GM12878 (cell line): ENCODE data around the gene ATXN7L3B. TPM values are rescaled to one million over a fixed set of nuclear protein-coding genes. Genes with fewer than 3 reads are reported as not detected.

ENCODE experiments used
- ATAC-seq: fragments of 200-7000 bp; cut with Tn5 transposase; 3 replicates; pipeline ENCODE4 v1.9.1; 2020; ENCODE audit warnings: mild to moderate bottlenecking, moderate library complexity
- BruUV-seq: library from RNA; stranded (reverse); fragments of 400-500 nt; replicated peaks from 2 replicates; lab custom pipeline; 2021; lab: Mats Ljungman, UMichigan
- CTCF ChIA-PET: fragments of 300-600 bp; sonication (Branson Sonifier 250); formaldehyde crosslinking; extraction: SDS; loops from one replicate; lab custom pipeline; 2021; ENCODE audit warnings: inconsistent platforms; lab: Yijun Ruan, JAX
- POLR2A ChIA-PET: fragments of 350-600 bp; formaldehyde crosslinking; extraction: SDS; loops from one replicate; lab custom pipeline; 2021; ENCODE audit warnings: inconsistent platforms; lab: Charles Lee
- RAD21 ChIA-PET: fragments of 300-600 bp; sonication (Branson Sonifier 250); formaldehyde crosslinking; loops from one replicate; lab custom pipeline; 2023; ENCODE audit warnings: antibody characterized with exemption; ENCODE audit not compliant: unreplicated experiment; lab: Charles Lee
- SMC1A ChIA-PET: fragments of 300-600 bp; sonication (Branson Sonifier 250); formaldehyde crosslinking; loops from one replicate; lab custom pipeline; 2023; ENCODE audit not compliant: unreplicated experiment, uncharacterized antibody; lab: Charles Lee
- DNase-seq: peaks from one replicate; pipeline ENCODE4 v3.0.0-alpha.2; 2011; ENCODE audit warnings: low read depth, low spot score
- FAIRE-seq: peaks from 3 replicates; lab custom pipeline; 2011; peaks lifted over from hg19 to GRCh38; lab: Jason Lieb, UNC
- H2AFZ ChIP-seq: 2 replicates; pipeline ENCODE4 v1.6.0; 2011; ENCODE audit warnings: low read depth, low read length, control low read depth; ENCODE audit not compliant: control insufficient read depth
- H3K27ac ChIP-seq: 2 replicates; pipeline ENCODE4 v1.5.1; 2011; ENCODE audit warnings: control low read depth; ENCODE audit not compliant: control insufficient read depth, insufficient read depth
- H3K27me3 ChIP-seq, 2 experiments: replicated peaks in 1 of 2; 2 replicates each; pipeline versions ENCODE4 v1.6.0 to v1.6.1; 2011; ENCODE audit warnings: low read length in 1 of 2; ENCODE audit not compliant: control insufficient read depth in 2 of 2, insufficient read depth in 2 of 2
- H3K36me3 ChIP-seq, 2 experiments: 2 replicates each; pipeline ENCODE4 v1.5.1; 2011; ENCODE audit warnings: low read length in 1 of 2; ENCODE audit not compliant: control insufficient read depth in 2 of 2, insufficient read depth in 2 of 2
- H3K4me1 ChIP-seq: 2 replicates; pipeline ENCODE4 v1.6.1; 2011; ENCODE audit warnings: mild to moderate bottlenecking, low read length, moderate library complexity, mixed read lengths; ENCODE audit not compliant: control insufficient read depth, insufficient read depth
- H3K4me2 ChIP-seq: 2 replicates; pipeline ENCODE4 v1.6.0; 2011; ENCODE audit warnings: control low read depth; ENCODE audit not compliant: control insufficient read depth, insufficient read depth
- H3K4me3 ChIP-seq: fragments of 200-600 bp; sonication (generic); 2 replicates; pipeline ENCODE4 v1.5.1; 2016
- H3K79me2 ChIP-seq: 2 replicates; pipeline ENCODE4 v1.6.0; 2011; ENCODE audit warnings: low read length; ENCODE audit not compliant: control insufficient read depth, insufficient read depth
- H3K9ac ChIP-seq: 2 replicates; pipeline ENCODE4 v1.8.0; 2011; ENCODE audit warnings: low read length, control low read depth, mixed read lengths; ENCODE audit not compliant: control insufficient read depth, insufficient read depth
- H3K9me3 ChIP-seq: replicated peaks from 3 replicates; pipeline ENCODE4 v1.5.1; 2011; ENCODE audit warnings: mild to moderate bottlenecking, low read length; ENCODE audit not compliant: control insufficient read depth, insufficient read depth
- H4K20me1 ChIP-seq: 2 replicates; pipeline ENCODE4 v1.6.0; 2011; ENCODE audit not compliant: control insufficient read depth, insufficient read depth
- EP300 ChIP-seq, 2 experiments: fragments of 150-350 bp in 1 of 2; IDR thresholded peaks; 2 replicates each; pipeline ENCODE4 v1.6.1; 2011 to 2012; ENCODE audit warnings: low read depth in 2 of 2, low read length in 2 of 2, borderline replicate concordance in 1 of 2, improper control_type of control experiment in 1 of 2, inconsistent platforms in 1 of 2; ENCODE audit not compliant: control insufficient read depth in 1 of 2
- PKNOX1 ChIP-seq: fragments of 450-650 bp; IDR thresholded peaks from 2 replicates; pipeline ENCODE4 v1.6.1; 2016; ENCODE audit warnings: mild to moderate bottlenecking
- WGBS: methylation state at CpG from one replicate; pipeline ENCODE4 v1.1.6; 2016; ENCODE audit warnings: low lambda C conversion rate; ENCODE audit not compliant: insufficient replicate concordance, insufficient coverage; ENCODE audit errors: missing lambda C conversion rate; 5-methylcytosine and 5-hydroxymethylcytosine counted together
- in situ Hi-C: fragments of 300-500 bp; cut with MboI; formaldehyde crosslinking; loops from 9 replicates; pipeline ENCODE4 v1.14.3; 2018; ENCODE audit warnings: mixed read lengths
- intact Hi-C: fragments of 100-400 bp; cut with micrococcal nuclease; formaldehyde crosslinking; loops from one replicate; pipeline ENCODE4 v1.14.2; 2022; ENCODE audit not compliant: unreplicated experiment
- polyA plus RNA-seq, 11 experiments: library from polyadenylated mRNA; depleted of rRNA in 4 of 11; unstranded in 6 of 11; stranded (reverse) in 5 of 11; fragments of >200 nt; fragmentation: Nextera tagmentation in 4 of 11; fragmentation: Illumina TruSeq in 1 of 11; extraction: Ambion mirVana in 4 of 11; extraction: Trizol in 1 of 11; gene quantifications; 1 replicate in 1 of 11; 2 replicates in 10 of 11; pipeline versions ENCODE4 v1.2.1 to v1.2.3, GENCODE V29; 2011 to 2016; ENCODE audit warnings: inconsistent platforms in 2 of 11, missing spikeins in 2 of 11, low read depth in 1 of 11
- total RNA-seq, 4 experiments: library from RNA; depleted of rRNA in 3 of 4; stranded (reverse); fragments of >200 nt in 3 of 4; fragmentation: Illumina TruSeq in 1 of 4; extraction: Trizol in 1 of 4; gene quantifications; 2 replicates each; pipeline versions ENCODE4 v1.2.1 to v1.2.3, GENCODE V29; 2013 to 2021

Gene ATXN7L3B
- total and polyA plus RNA-seq, 10 of the 15 experiments (the other 5 are each of a cell fraction or from before 2014, with no cell fraction given): 6.3 to 36.1 (median 21.7) TPM

GRCh38 chr12:74539765-74540526, 2.3 kb downstream of the ATXN7L3B start:
- TF ChIP-seq PKNOX1: peak; percentile 53; the same call in 1 of the 2 replicates
- no peak for TF ChIP-seq EP300 (IDR thresholded peaks at IDR 0.05; ENCODE audit: borderline replicate concordance in 1 of 2, control insufficient read depth in 1 of 2, low read depth in 2 of 2, low read length in 2 of 2)
- TF ChIP-seq, all 136 proteins: peak for 1
- POLR2A ChIA-PET: interaction anchor here (0.7 kb wide), 1 partner anchor 51 kb away, joined by 3 read pairs; no protein-coding TSS in a partner anchor
- no peaks in the 10 kb centered on the region for H3K27me3 ChIP-seq
- 91% methylated on average over 6 of the region's 6 CpGs for WGBS
- in situ Hi-C loops (no loop called here), intact Hi-C loops (loop anchor here (5.0 kb wide), 2 partner anchors 428 to 518 kb away; no protein-coding TSS in a partner anchor)
- peaks cover 0 to 12% of the 10 kb centered on the region in 2 experiments; a peak in 1 of 4 replicates for H3K36me3 ChIP-seq
- H3K9ac ChIP-seq: peak overlapping the region; percentile 99
- no TSS peak for BruUV-seq
- H3K79me2 ChIP-seq: peaks cover 48% of the 10 kb centered on the region
- H3K4me2 ChIP-seq: peak overlapping the region; percentile 87
- RAD21 ChIA-PET: interaction anchor here (1.1 kb wide), 1 partner anchor 124 kb away, joined by 5 read pairs; no protein-coding TSS in a partner anchor
- DNase-seq (no peak), FAIRE-seq (no peak), ATAC-seq (0 out of 3 replicates have a peak, but pooled peaks have one; percentile 4)
- H2AFZ ChIP-seq: no peak overlapping the region
- peaks cover 13% of the 10 kb centered on the region; the same call in 1 of the 2 replicates for H4K20me1 ChIP-seq
- peaks cover 3% of the 10 kb centered on the region; the same call in 2 of the 3 replicates for H3K9me3 ChIP-seq
- H3K4me1 ChIP-seq: peaks cover 5% of the 10 kb centered on the region; the same call in 1 of the 2 replicates
- peak overlapping the region; percentile 83 for H3K4me3 ChIP-seq
- SMC1A ChIA-PET: interaction anchor here (1.4 kb wide), 1 partner anchor 8 kb away, joined by 7 read pairs; no protein-coding TSS in a partner anchor
- no peak overlapping the region for H3K27ac ChIP-seq
- CTCF ChIA-PET: interaction anchor here (0.6 to 1.9 kb wide), 4 partner anchors 10 to 186 kb away, joined by 3 to 8 read pairs (median 5); no protein-coding TSS in a partner anchor
